GM12873 (cell line): Measurements from ENCODE around the gene GSTP1.

Source experiments
- CTCF ChIP-seq: IDR thresholded peaks from 2 replicates; pipeline ENCODE4 v1.5.1; 2012; ENCODE audit warnings: low read depth, mild to moderate bottlenecking, moderate library complexity, low read length, control low read depth; ENCODE audit not compliant: insufficient read depth; ENCODE audit errors: missing control alignments

The GSTP1 gene

GRCh38 chr11:67630228-67630942, 46.8 kb downstream of the GSTP1 start:
- TF ChIP-seq CTCF, result peak; percentile 84

GRCh38 chr11:67630943-67631331, 47.3 kb downstream of the GSTP1 start:
- no peak for TF ChIP-seq CTCF

- TF ChIP-seq CTCF, result no peak
These were observed 47.8 kb downstream of the GSTP1 start for GRCh38 chr11:67631411-67631810.

GRCh38 chr11:67631853-67632174, 48.2 kb downstream of the GSTP1 start:
- TF ChIP-seq CTCF, result no peak

- no peak for TF ChIP-seq CTCF
These were observed 48.8 kb downstream of the GSTP1 start for GRCh38 chr11:67632175-67632981.

GRCh38 chr11:67632982-67633755, 49.6 kb downstream of the GSTP1 start:
- no peak for TF ChIP-seq CTCF

- no peak for TF ChIP-seq CTCF
These were observed 50.2 kb downstream of the GSTP1 start for GRCh38 chr11:67633758-67634365.
